ENCODE results near the gene ZSWIM3. TPM values are rescaled to one million over a fixed set of nuclear protein-coding genes. Genes with fewer than 3 reads are reported as not detected.

ZSWIM3 gene
- total RNA-seq, 1 experiment from 2014 or later: 6.4 TPM

- DNase-seq: no peak
- H3K4me1 Mint-ChIP-seq (ENCODE audit: low read depth, unreplicated experiment): peaks cover 6% of the 10 kb centered on the region
- peak overlapping the region; percentile 1 for H3K27ac Mint-ChIP-seq (ENCODE audit: unreplicated experiment)
- TF ChIP-seq, protein P1, sequence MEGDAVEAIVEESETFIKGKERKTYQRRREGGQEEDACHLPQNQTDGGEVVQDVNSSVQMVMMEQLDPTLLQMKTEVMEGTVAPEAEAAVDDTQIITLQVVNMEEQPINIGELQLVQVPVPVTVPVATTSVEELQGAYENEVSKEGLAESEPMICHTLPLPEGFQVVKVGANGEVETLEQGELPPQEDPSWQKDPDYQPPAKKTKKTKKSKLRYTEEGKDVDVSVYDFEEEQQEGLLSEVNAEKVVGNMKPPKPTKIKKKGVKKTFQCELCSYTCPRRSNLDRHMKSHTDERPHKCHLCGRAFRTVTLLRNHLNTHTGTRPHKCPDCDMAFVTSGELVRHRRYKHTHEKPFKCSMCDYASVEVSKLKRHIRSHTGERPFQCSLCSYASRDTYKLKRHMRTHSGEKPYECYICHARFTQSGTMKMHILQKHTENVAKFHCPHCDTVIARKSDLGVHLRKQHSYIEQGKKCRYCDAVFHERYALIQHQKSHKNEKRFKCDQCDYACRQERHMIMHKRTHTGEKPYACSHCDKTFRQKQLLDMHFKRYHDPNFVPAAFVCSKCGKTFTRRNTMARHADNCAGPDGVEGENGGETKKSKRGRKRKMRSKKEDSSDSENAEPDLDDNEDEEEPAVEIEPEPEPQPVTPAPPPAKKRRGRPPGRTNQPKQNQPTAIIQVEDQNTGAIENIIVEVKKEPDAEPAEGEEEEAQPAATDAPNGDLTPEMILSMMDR (IDR thresholded peaks at IDR 0.05; ENCODE audit: insufficient read depth in 1 of 2, low read depth in 1 of 2, low read length in 1 of 2, severe bottlenecking in 1 of 2, unreplicated experiment in 1 of 2): no peak
- H3K36me3 Mint-ChIP-seq (ENCODE audit: insufficient read depth, unreplicated experiment): peaks cover 13% of the 10 kb centered on the region
- Histone ChIP-seq H3K36me3 (ENCODE audit: control insufficient read depth, insufficient read depth, low read length) (0 out of 2 replicates have a peak, but pooled peaks cover 5% of the 10 kb centered on the region), H3K9me3 (no peaks in the 10 kb centered on the region), H3K27me3 (replicated peaks; ENCODE audit: control insufficient read depth, insufficient read depth, low read length) (no peaks in the 10 kb centered on the region), H3K4me1 (no peaks in the 10 kb centered on the region), H3K4me3 (ENCODE audit: low read depth, low read length) (no peak overlapping the region)
- CTCF ChIA-PET: interaction anchor here (1.0 kb wide), 1 partner anchor 11 kb away, joined by 3 read pairs; the partner anchor contains the start of genes CTSA and NEURL2
- no peaks in the 10 kb centered on the region for H3K9me3 Mint-ChIP-seq (ENCODE audit: unreplicated experiment)
- no TSS peak for BruUV-seq (replicated peaks)
- no peak overlapping the region for H3K4me3 Mint-ChIP-seq (ENCODE audit: unreplicated experiment)
- POLR2A ChIA-PET: interaction anchor here (1.3 to 1.6 kb wide), 3 partner anchors 12 to 25 kb away, joined by 3 to 5 read pairs (median 4); partner anchors contain the start of genes CTSA, NEURL2 and ZSWIM1
- intact Hi-C loops (cut with micrococcal nuclease; ENCODE audit: unreplicated experiment): no loop called here
- H3K27me3 Mint-ChIP-seq (ENCODE audit: insufficient read depth, unreplicated experiment): no peaks in the 10 kb centered on the region
Measured at GRCh38 chr20:45902199-45902701, 44.8 kb downstream of the ZSWIM3 start.

DNA sequence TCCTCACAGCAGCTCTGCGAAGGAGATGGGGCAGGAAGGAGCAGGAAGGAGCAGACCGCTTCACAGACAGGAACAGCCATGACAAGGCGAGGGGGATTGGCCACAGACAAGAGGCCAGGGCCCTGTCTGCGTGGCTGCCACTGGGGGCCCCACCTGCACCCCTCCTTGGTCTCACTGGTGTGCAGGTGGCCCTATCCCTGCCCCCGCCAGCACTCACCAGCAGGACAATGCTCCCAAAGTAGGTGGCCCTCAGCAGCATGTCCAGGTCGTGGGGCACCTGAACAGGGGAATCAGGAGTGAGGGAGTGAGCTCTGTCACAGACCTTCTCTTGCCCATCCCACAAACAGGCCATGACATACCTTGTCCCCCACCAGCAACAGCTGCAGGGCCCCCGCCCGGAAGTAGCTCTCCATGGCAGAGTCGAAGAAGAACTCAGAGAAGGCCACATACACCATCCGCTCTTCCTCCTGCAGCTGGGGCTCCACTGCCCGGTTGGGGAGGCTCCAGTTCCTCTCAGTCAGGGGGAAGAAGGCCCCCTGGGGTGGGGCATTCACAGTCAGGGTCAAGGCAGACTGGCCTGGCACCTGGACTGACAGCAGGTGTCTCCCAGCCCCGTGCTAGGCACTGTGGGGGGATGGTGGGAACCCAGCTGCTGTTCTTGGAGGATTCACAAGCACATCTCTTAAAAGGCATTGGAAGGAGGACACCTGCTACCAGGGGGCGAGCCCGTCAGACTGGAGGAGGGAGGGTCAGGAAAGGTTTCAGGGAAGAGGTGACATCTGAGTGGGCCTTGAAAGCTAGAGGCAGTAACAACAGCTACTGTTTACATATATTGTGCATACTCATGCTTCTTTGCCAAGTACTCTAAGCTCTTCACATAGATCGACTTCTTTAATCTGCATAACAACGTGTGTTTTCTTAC, 47.4 kb downstream of the ZSWIM3 start:
- DNase-seq: no peak
- ChIA-PET POLR2A (interaction anchor here (1.0 to 1.2 kb wide), 3 partner anchors 16 to 30 kb away, joined by 3 to 12 read pairs (median 4); partner anchors contain the start of gene PCIF1), CTCF (interaction anchor here (0.6 to 1.4 kb wide), 6 partner anchors 13 to 65 kb away, joined by 3 to 7 read pairs (median 3); partner anchors contain the start of genes CTSA and NEURL2)
- intact Hi-C loops (cut with micrococcal nuclease; ENCODE audit: unreplicated experiment): no loop called here
- Mint-ChIP-seq H3K27me3 (ENCODE audit: insufficient read depth, unreplicated experiment) (no peaks in the 10 kb centered on the region), H3K9me3 (ENCODE audit: unreplicated experiment) (no peaks in the 10 kb centered on the region), H3K27ac (ENCODE audit: unreplicated experiment) (no peak overlapping the region), H3K4me1 (ENCODE audit: low read depth, unreplicated experiment) (peaks cover 6% of the 10 kb centered on the region), H3K36me3 (ENCODE audit: insufficient read depth, unreplicated experiment) (peaks cover 5% of the 10 kb centered on the region), H3K4me3 (ENCODE audit: unreplicated experiment) (no peak overlapping the region)
- Histone ChIP-seq H3K9me3 (no peaks in the 10 kb centered on the region), H3K4me1 (no peaks in the 10 kb centered on the region), H3K27me3 (replicated peaks; ENCODE audit: control insufficient read depth, insufficient read depth, low read length) (no peaks in the 10 kb centered on the region), H3K4me3 (ENCODE audit: low read depth, low read length) (no peak overlapping the region), H3K36me3 (ENCODE audit: control insufficient read depth, insufficient read depth, low read length) (no peaks in the 10 kb centered on the region)
- no TSS peak for BruUV-seq (replicated peaks)
- TF ChIP-seq, protein P1 (IDR thresholded peaks at IDR 0.05; ENCODE audit: insufficient read depth in 1 of 2, low read depth in 1 of 2, low read length in 1 of 2, severe bottlenecking in 1 of 2, unreplicated experiment in 1 of 2): no peak

DNA sequence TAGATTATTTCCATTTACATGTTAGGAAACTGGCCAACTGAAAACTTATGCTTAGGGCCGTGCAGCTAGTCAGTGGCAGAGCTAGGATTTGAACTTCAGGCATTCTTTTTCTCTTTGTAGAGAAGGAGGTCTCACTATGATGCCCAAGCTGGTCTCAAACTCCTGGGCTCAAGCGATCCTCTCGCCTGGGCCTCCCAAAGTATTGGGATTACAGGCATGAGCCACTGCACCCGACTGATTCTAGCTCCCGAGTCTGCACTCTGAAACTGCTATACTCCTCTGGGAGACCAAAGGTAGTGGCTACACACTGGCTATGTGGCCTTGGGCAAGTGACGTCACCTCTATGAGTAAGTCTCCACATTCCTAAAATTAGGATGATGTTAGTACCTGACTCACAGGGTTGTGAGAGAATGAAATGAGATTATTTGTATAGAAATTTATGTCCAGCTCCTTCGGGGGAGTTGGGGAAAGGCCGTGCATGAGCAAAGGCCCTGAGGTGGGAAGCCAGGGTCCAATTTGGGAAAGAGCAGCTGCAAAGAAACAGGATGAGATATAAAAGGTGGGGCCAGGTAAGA, 48.2 kb downstream of the ZSWIM3 start:
- ChIA-PET POLR2A (interaction anchor here (0.5 to 1.2 kb wide), 5 partner anchors 16 to 177 kb away, joined by 3 to 12 read pairs (median 3); partner anchors contain the start of gene PCIF1), CTCF (interaction anchor here (0.6 to 1.4 kb wide), 6 partner anchors 14 to 64 kb away, joined by 3 to 7 read pairs (median 3); partner anchors contain the start of genes CTSA and NEURL2)
- intact Hi-C loops (cut with micrococcal nuclease; ENCODE audit: unreplicated experiment): no loop called here
- TF ChIP-seq, protein P1 (IDR thresholded peaks at IDR 0.05; ENCODE audit: insufficient read depth in 1 of 2, low read depth in 1 of 2, low read length in 1 of 2, severe bottlenecking in 1 of 2, unreplicated experiment in 1 of 2): no peak
- Histone ChIP-seq H3K9me3 (no peaks in the 10 kb centered on the region), H3K36me3 (ENCODE audit: control insufficient read depth, insufficient read depth, low read length) (no peaks in the 10 kb centered on the region), H3K4me3 (ENCODE audit: low read depth, low read length) (no peak overlapping the region), H3K4me1 (no peaks in the 10 kb centered on the region), H3K27me3 (replicated peaks; ENCODE audit: control insufficient read depth, insufficient read depth, low read length) (no peaks in the 10 kb centered on the region)
- no peak overlapping the region for H3K27ac Mint-ChIP-seq (ENCODE audit: unreplicated experiment)
- no peaks in the 10 kb centered on the region for H3K27me3 Mint-ChIP-seq (ENCODE audit: insufficient read depth, unreplicated experiment)
- BruUV-seq (replicated peaks): no TSS peak
- H3K4me1 Mint-ChIP-seq (ENCODE audit: low read depth, unreplicated experiment): peaks cover 9% of the 10 kb centered on the region
- no peaks in the 10 kb centered on the region for H3K9me3 Mint-ChIP-seq (ENCODE audit: unreplicated experiment)
- no peak for DNase-seq
- H3K4me3 Mint-ChIP-seq (ENCODE audit: unreplicated experiment): no peak overlapping the region
- H3K36me3 Mint-ChIP-seq (ENCODE audit: insufficient read depth, unreplicated experiment): peaks cover 5% of the 10 kb centered on the region
